OCI-LY3 (cell line): Measurements from ENCODE around the gene PITPNM1.

Experiments
- H2AFZ ChIP-seq: fragments of 200-600, 300-600 bp; shearing (Covaris generic); 2 replicates; pipeline ENCODE4 v1.6.0; 2014; ENCODE audit warnings: antibody characterized with exemption, low read depth, low read length
- H3K27ac ChIP-seq: fragments of 200-600, 300-600 bp; sonication (generic); 2 replicates; pipeline ENCODE4 v1.5.1; 2014; ENCODE audit warnings: mild to moderate bottlenecking, low read length, moderate library complexity, mixed read lengths
- H3K27me3 ChIP-seq: fragments of 200-600, 300-600 bp; sonication (generic); 2 replicates; pipeline ENCODE4 v1.6.1; 2014; ENCODE audit warnings: low read depth, low read length, mixed read lengths
- H3K36me3 ChIP-seq: fragments of 200-600, 300-600 bp; sonication (generic); replicated peaks from 2 replicates; pipeline ENCODE3; 2014; ENCODE audit warnings: low read depth, low read length, mixed read lengths
- H3K4me1 ChIP-seq: fragments of 300-600, 200-600 bp; sonication (generic); 2 replicates; pipeline ENCODE4 v1.6.1; 2014; ENCODE audit warnings: low read length, mixed read lengths
- H3K4me2 ChIP-seq: fragments of 200-600, 300-600 bp; sonication (generic); 2 replicates; pipeline ENCODE4 v1.6.1; 2014; ENCODE audit warnings: low read length, mixed read lengths
- H3K4me3 ChIP-seq: fragments of 300-600, 200-600 bp; sonication (generic); 2 replicates; pipeline ENCODE4 v1.5.1; 2014; ENCODE audit warnings: antibody characterized with exemption, mild to moderate bottlenecking, low read length, moderate library complexity
- H3K79me2 ChIP-seq: fragments of 300-600, 200-600 bp; shearing (Covaris generic); 2 replicates; pipeline ENCODE4 v1.6.1; 2014; ENCODE audit warnings: mild to moderate bottlenecking, low read length, mixed read lengths
- H3K9ac ChIP-seq: fragments of 300-600, 200-600 bp; shearing (Covaris generic); 2 replicates; pipeline ENCODE4 v1.6.0; 2014; ENCODE audit warnings: mild to moderate bottlenecking, low read length, moderate library complexity
- H3K9me3 ChIP-seq: fragments of 200-600, 300-600 bp; shearing (Covaris generic); 2 replicates; pipeline ENCODE4 v1.6.1; 2014; ENCODE audit warnings: low read length, mixed read lengths; ENCODE audit not compliant: insufficient read depth
- H4K20me1 ChIP-seq: fragments of 200-600, 300-600 bp; sonication (generic); 2 replicates; pipeline ENCODE4 v1.6.1; 2016; ENCODE audit warnings: low read length, mixed read lengths; ENCODE audit not compliant: insufficient read depth
- EZH2phosphoT487 ChIP-seq: fragments of 200-600 bp; shearing (Covaris generic); IDR thresholded peaks from 2 replicates; pipeline ENCODE4 v1.6.1; 2018; ENCODE audit warnings: antibody characterized with exemption, mixed run types, low read depth
- TF ChIP-seq, protein P1 (sequence below): fragments of 200-600, 300-600 bp; sonication (generic); IDR thresholded peaks from 2 replicates; pipeline ENCODE4 v1.5.1; 2014; ENCODE audit warnings: antibody characterized with exemption, low read length, low read depth

PITPNM1 gene

DNA sequence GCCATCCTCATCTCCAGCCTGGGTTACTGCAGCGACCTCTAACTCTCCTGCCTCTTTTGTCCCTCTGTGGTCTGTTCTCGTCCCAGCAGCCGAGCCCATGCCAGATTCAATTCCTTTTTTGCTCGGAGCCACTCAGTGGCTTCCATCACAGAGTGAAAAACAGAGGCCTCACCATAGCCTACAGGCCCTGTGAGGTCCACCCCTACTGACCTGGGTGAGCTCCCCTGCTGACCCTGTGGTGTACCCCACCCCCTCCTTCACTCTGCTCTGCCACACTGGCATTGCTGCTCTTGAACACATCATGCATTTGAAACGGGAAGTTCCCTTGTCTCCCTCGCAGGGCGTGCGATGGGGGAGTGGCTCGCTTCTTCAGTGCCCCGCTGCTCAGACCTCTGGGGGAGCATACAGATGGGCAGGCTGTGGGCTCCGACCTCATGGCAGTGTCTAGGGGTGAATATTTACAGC is 20.3 kb downstream of the PITPNM1 start:
- Histone ChIP-seq H3K9me3 (no peaks in the 10 kb centered on the region), H4K20me1 (peaks cover 10% of the 10 kb centered on the region; the same call in 1 of the 2 replicates), H3K79me2 (peaks cover 39% of the 10 kb centered on the region), H3K9ac (peak overlapping the region; percentile 68), H3K4me3 (peak overlapping the region; percentile 76), H3K27ac (peak overlapping the region; percentile 82), H3K4me2 (peak overlapping the region; percentile 95), H3K36me3 (peaks cover 18% of the 10 kb centered on the region), H3K4me1 (peaks cover 58% of the 10 kb centered on the region), H3K27me3 (0 out of 2 replicates have a peak, but pooled peaks cover 3% of the 10 kb centered on the region), H2AFZ (no peak overlapping the region)
- no peak for TF ChIP-seq EZH2phosphoT487
- TF ChIP-seq, protein P1, sequence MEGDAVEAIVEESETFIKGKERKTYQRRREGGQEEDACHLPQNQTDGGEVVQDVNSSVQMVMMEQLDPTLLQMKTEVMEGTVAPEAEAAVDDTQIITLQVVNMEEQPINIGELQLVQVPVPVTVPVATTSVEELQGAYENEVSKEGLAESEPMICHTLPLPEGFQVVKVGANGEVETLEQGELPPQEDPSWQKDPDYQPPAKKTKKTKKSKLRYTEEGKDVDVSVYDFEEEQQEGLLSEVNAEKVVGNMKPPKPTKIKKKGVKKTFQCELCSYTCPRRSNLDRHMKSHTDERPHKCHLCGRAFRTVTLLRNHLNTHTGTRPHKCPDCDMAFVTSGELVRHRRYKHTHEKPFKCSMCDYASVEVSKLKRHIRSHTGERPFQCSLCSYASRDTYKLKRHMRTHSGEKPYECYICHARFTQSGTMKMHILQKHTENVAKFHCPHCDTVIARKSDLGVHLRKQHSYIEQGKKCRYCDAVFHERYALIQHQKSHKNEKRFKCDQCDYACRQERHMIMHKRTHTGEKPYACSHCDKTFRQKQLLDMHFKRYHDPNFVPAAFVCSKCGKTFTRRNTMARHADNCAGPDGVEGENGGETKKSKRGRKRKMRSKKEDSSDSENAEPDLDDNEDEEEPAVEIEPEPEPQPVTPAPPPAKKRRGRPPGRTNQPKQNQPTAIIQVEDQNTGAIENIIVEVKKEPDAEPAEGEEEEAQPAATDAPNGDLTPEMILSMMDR = no peak; the same call in 1 of the 2 replicates

DNA sequence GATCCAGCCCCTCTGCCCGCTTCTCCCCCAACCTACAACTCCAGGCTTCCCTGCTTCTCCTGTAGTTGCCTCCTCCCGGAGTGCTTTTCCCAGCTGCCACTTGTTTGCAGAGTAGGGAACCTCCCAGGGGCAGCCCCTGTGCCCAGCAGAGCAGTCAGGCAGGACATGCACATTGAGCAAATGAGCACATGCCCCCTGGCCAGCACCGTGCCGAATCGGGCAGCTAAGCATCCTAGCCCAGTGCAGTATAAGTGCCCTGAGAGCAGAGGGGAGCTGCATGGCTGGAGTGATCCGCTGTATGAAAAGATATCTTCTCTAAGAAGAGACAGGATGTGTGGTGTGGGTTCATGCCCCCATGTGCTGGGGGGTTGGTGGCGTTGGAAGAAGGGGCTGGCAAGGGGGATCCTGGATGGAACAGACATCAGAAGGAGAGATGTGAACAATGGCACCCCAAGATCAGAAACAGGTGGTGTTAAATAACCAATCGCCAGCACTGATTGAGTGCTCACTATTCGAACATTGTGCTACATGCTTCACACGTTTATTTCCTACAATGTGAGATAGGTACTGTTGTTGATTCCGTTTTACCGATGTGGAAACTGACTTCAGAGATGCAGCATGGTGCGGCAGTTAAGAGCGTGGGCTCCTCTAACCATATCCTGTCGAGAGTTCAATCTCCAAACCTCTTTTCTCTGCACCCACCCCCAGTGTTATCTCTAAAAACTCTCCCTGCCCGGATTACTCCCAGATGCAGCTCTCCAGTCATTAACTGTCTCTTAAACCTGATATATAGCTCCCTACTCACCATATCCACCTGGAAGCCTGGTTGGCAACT is 21.1 kb downstream of the PITPNM1 start:
- peaks cover 10% of the 10 kb centered on the region; the same call in 1 of the 2 replicates for H4K20me1 ChIP-seq
- H3K4me3 ChIP-seq = peak overlapping the region; percentile 76
- no peak overlapping the region for H2AFZ ChIP-seq
- H3K4me2 ChIP-seq = peak overlapping the region; percentile 95
- H3K79me2 ChIP-seq = peaks cover 39% of the 10 kb centered on the region
- peak overlapping the region; percentile 68 for H3K9ac ChIP-seq
- no peaks in the 10 kb centered on the region for H3K9me3 ChIP-seq
- TF ChIP-seq EZH2phosphoT487 = no peak
- TF ChIP-seq, protein P1 = no peak
- peaks cover 14% of the 10 kb centered on the region for H3K36me3 ChIP-seq
- peak overlapping the region; percentile 82 for H3K27ac ChIP-seq
- H3K4me1 ChIP-seq = peaks cover 58% of the 10 kb centered on the region
- H3K27me3 ChIP-seq = 0 out of 2 replicates have a peak, but pooled peaks cover 5% of the 10 kb centered on the region

DNA sequence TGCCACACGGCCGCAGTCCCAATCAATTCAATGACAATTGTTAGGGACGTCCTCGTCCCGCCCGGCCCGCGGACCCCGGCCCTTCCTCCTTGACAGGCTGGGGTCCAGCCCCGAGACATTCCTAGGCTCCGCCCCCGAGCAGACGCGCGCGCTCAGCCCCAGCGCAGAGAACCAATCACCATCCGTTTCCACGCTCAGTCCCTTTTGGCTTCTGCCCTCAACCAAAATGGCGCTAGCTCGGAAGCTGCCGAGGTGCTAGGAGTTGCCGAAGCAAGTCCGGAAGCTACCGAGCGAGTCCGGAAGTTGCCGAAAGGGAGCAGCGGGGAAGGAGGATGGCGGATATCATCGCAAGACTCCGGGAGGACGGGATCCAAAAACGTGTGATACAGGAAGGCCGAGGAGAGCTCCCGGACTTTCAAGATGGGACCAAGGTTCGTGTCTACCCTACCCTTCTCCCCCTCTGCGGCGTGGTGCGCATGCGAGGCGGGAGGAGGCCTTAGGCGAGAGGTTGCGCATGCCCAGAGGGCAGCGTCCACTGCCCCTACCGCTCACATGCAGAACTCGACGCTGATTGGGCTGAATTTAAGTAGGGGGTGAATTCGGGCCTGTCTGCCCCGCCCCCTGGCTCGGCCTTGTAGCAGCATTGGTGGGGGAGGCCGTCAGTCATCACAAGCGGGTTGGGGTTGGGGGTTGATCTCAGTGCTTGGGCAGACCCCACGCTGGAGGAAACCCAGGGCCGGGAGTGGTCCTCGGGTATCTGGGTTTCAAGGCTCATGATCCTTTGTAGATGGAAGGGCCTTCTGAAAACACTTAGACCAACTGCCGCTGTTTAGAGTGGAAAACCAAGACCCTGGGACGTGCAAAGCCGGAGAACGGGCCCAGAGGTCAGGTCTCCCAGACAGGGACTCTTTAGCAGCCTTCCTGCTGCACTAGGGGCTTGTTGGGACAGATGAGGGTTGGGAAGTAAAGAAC is 22.1 kb downstream of the PITPNM1 start, which contains the start of gene AIP:
Gene AIP (plus strand): TSS at position 200 of the 972 bp plus-strand sequence. CDS start 133 bp downstream, at position 333.
- Histone ChIP-seq H3K27me3 (0 out of 2 replicates have a peak, but pooled peaks cover 5% of the 10 kb centered on the region), H3K4me3 (peak within 1 kb of the TSS; percentile 76), H3K9me3 (no peaks in the 10 kb centered on the region), H3K4me1 (peaks cover 56% of the 10 kb centered on the region), H2AFZ (peak within 1 kb of the TSS; percentile 25), H3K27ac (peak within 1 kb of the TSS; percentile 82), H4K20me1 (peaks cover 9% of the 10 kb centered on the region; the same call in 1 of the 2 replicates), H3K79me2 (peaks cover 38% of the 10 kb centered on the region), H3K9ac (peak within 1 kb of the TSS; percentile 68), H3K36me3 (peaks cover 13% of the 10 kb centered on the region), H3K4me2 (peak within 1 kb of the TSS; percentile 95)
- TF ChIP-seq EZH2phosphoT487 = no peak
- TF ChIP-seq, protein P1 = no peak
